Upper lobe of left lung (tissue), 4 donors: ENCODE measurements around the gene AVEN.

ENCODE experiments used
- EP300 ChIP-seq, 4 donors: sonication (generic); formaldehyde crosslinking; IDR thresholded peaks; one replicate each; pipeline ENCODE4 v1.5.1; 2017; ENCODE audit warnings: antibody characterized with exemption in 4 of 4, control low read depth in 2 of 4
- POLR2A ChIP-seq, 4 donors: fragments of 450-650 bp; IDR thresholded peaks; one replicate each; pipeline ENCODE4 v1.5.1; 2016 to 2017; ENCODE audit warnings: antibody characterized with exemption in 4 of 4, mild to moderate bottlenecking in 2 of 4

DNA sequence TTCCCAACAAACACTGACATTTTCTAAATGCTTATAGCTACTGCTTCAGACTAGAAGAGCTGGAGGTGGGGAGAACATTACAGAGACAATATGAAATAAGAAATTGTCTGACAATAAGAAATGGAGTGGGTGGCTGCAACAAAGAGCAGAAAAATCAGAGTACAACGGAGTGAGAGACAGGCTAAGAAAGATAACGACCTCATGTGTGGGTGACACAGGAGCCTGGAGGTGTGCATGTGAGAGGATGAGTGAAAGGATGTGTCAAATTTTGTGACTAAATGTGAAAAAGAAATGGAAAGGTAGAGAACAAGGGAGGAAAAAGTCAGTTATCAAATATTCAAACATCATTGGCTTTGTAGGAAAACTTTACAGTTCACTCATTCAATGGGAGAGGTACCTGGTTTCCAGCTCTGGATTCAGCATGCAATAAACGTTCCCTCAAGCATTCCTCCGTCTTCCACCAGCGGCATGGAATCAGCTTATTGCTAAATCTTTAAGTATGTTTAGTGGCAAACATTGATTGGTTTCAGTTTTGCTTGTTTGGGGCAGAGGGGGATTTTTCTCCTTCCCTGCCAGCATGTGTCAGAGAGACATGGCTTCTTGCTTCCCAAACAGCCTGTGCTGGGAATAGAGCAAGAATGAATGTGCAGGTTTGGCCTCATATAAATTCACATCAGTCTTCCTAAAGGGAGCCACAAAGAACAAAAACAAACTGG, 174.5 kb downstream of the AVEN start:
- TF ChIP-seq EP300 (IDR thresholded peaks at IDR 0.05), result no peak
- TF ChIP-seq POLR2A (IDR thresholded peaks at IDR 0.05), result no peak
